VCaP (cell line): ENCODE data around the gene ELF3.

Source experiments
- H3K27ac ChIP-seq: fragments of 450-650 bp; 2 replicates; pipeline ENCODE4 v1.5.1; 2017
- CTCF ChIP-seq: fragments of 450-650 bp; conservative IDR thresholded peaks from 2 replicates; pipeline ENCODE4 v1.5.1; 2017; ENCODE audit warnings: mild to moderate bottlenecking, moderate library complexity

The ELF3 gene

DNA sequence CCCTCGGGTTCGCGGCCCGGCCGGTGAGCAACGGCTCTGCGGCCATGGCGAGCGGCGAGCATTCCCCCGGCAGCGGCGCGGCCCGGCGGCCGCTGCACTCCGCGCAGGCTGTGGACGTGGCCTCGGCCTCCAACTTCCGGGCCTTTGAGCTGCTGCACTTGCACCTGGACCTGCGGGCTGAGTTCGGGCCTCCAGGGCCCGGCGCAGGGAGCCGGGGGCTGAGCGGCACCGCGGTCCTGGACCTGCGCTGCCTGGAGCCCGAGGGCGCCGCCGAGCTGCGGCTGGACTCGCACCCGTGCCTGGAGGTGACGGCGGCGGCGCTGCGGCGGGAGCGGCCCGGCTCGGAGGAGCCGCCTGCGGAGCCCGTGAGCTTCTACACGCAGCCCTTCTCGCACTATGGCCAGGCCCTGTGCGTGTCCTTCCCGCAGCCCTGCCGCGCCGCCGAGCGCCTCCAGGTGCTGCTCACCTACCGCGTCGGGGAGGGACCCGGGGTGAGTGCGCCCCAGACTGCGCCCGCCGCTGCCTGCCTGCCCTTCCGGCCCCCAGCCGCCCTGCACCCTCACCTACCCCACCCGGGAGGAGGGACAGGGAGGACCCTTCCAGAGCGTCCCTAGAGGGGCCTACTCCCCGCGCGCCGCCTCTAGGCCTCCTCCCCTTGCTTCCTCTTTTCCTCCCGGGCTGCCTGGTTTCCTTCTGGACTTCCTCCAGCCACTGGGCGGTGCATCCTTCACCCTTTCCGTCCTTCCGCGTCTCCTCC, 27.6 kb upstream of the ELF3 start, which contains the start of gene RNPEP:
Gene RNPEP (plus strand): TSS at position 26 of the 757 bp plus-strand sequence. CDS start 19 bp downstream, at position 45.
- TF ChIP-seq CTCF: peak; percentile 40
- peak within 1 kb of the TSS; percentile 91 for H3K27ac ChIP-seq

DNA sequence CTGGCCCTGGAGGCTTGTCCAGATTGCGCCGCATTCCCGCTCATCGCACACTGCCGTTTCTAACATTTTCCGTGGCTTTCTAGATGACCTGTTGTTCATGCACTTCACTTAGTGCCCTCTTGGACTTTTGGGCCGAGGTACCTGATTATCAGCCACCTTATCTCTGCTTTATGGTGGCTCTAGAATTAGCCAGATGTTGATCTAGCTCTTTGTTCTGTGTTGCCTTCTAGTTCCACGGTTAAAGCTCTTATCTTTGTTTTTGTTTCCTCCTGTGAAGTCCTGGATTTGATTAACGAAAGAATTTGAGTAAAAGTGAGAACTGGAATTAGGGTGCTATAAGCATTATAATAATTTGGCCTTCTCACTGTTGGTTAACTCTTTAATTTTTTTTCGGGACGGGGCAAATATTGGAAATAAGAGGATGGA, 27.0 kb upstream of the ELF3 start:
- peak overlapping the region; percentile 91 for H3K27ac ChIP-seq
- no peak for TF ChIP-seq CTCF

- no peak for TF ChIP-seq CTCF
Observed at GRCh38 chr1:201984446-201984845, 25.9 kb upstream of the ELF3 start.

GRCh38 chr1:201985355-201985754, 25.0 kb upstream of the ELF3 start:
- no peak overlapping the region for H3K27ac ChIP-seq
- TF ChIP-seq CTCF: no peak

More at GRCh38 chr1:201984446-201984845, 25.9 kb upstream of the ELF3 start:
- H3K27ac ChIP-seq: peak overlapping the region; percentile 91; the same call in 1 of the 2 replicates

DNA sequence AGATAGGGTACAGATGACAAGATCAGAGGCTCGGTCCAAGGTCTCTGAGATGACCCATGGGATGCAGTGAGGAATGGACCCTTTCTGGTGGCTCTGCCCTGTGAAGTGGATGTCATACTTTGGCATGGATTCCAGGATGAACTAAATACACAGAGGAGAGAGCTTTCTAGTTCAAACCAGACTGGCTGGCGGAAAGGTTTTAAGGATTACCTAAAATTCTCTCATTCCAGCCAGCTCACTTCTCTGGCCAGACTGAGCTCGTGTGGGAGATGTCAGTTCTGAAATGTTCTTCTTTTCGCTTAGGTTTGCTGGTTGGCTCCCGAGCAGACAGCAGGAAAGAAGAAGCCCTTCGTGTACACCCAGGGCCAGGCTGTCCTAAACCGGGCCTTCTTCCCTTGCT, 21.8 kb upstream of the ELF3 start:
- TF ChIP-seq CTCF: no peak
- no peak overlapping the region for H3K27ac ChIP-seq

DNA sequence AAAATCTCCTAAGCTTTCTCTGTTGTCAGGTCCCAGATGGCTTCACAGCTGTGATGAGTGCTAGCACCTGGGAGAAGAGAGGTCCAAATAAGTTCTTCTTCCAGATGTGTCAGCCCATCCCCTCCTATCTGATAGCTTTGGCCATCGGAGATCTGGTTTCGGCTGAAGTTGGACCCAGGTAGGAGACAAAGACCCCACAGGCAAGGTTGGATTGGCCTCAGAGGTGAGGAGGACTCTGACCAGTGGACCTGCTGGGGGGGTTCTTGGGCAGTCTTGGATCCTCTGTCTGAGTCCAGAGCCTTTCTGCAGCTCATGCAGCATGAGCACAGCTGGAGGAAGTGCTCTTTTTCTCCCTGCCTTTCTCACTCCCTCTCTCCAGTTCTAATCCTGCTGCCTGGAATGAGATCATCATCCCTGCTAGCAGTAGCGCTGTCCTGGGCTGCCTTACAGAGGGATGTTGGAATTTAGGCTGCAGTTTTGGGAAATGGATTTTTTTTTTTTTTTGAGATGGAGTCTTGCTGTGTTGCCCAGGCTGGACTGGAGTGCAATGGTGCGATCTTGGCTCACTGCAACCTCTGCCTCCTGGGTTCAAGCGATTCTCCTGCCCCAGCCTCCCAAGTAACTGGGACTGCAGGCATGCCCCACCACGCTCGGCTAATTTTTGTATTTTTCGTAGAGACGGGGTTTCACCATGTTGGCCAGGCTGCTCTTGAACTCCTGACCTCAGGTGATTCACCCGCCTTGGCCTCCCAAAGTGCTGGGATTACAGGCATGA, 20.8 kb upstream of the ELF3 start:
- TF ChIP-seq CTCF: no peak
- peak overlapping the region; percentile 53 for H3K27ac ChIP-seq

DNA sequence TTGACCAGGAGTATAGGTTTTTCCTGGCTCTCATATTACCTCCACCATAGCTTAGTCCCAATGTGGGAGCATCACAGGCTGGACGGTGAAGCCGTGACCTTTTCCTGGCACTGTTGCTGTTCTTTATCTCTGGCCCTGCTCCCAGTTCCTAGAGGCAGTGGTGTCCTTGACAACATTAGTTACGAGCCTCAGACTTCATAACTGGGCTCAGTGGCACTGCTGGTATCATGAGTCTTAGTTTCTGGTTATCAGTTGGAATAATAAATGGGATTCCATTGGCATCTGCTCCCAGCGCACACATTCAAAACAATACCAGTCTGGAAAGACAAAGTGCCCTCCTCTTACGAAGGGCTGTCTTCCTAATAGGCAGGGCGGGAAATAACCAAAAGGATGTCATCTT, 20.0 kb upstream of the ELF3 start:
- H3K27ac ChIP-seq: peak overlapping the region; percentile 53

More for the DNA sequence above, 20.0 kb upstream of the ELF3 start:
- no peak for TF ChIP-seq CTCF
